ENCODE results near the gene BCAS1.
A peak's percentile ranks its signal among the peaks of the same experiment; 100 is the strongest.

The BCAS1 gene

DNA sequence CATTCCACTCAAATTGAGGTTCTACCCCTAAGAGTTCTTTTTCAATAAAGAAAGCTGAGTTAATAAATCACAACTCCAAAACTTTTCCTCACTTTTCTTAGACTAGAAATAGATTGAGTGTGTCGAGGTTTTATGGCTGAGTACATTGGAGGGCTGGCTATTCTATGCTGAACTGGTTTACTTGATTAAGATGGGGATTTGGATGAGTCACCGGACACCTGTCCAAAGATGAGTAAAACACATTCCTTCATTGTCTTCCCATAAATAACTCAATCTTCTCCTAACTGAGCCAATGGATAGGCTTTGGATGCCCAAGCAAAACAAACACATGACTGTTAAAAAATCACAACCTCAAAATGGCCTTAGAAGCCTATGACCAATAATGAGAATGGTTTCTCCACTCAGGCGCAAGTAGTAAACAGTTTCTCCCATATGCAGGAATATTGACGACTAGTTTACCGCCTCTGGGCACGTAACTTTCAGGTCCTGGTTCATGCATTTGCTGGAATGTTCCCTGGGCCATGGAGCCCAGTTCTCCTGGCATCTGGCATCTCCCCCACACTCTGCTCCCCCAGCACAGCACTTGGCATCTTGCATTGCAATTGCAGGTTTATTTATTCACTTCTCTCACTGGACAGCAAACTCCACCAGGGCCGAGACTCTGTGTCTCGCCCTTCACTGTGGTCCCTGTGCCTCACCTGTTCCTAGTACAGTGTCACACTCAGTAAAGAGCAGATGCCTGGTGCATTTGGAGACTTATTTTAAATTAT lies 43.9 kb downstream of the BCAS1 start:
- peak; percentile 7 for DNase-seq (ENCODE audit: low read depth)
- TF ChIP-seq, protein P1, sequence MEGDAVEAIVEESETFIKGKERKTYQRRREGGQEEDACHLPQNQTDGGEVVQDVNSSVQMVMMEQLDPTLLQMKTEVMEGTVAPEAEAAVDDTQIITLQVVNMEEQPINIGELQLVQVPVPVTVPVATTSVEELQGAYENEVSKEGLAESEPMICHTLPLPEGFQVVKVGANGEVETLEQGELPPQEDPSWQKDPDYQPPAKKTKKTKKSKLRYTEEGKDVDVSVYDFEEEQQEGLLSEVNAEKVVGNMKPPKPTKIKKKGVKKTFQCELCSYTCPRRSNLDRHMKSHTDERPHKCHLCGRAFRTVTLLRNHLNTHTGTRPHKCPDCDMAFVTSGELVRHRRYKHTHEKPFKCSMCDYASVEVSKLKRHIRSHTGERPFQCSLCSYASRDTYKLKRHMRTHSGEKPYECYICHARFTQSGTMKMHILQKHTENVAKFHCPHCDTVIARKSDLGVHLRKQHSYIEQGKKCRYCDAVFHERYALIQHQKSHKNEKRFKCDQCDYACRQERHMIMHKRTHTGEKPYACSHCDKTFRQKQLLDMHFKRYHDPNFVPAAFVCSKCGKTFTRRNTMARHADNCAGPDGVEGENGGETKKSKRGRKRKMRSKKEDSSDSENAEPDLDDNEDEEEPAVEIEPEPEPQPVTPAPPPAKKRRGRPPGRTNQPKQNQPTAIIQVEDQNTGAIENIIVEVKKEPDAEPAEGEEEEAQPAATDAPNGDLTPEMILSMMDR (conservative IDR thresholded peaks at IDR 0.05; ENCODE audit: control insufficient read depth, insufficient read depth, low read depth, low read length): no peak
- H3K4me3 ChIP-seq (ENCODE audit: control insufficient read depth, low read depth, low read length): no peak overlapping the region

DNA sequence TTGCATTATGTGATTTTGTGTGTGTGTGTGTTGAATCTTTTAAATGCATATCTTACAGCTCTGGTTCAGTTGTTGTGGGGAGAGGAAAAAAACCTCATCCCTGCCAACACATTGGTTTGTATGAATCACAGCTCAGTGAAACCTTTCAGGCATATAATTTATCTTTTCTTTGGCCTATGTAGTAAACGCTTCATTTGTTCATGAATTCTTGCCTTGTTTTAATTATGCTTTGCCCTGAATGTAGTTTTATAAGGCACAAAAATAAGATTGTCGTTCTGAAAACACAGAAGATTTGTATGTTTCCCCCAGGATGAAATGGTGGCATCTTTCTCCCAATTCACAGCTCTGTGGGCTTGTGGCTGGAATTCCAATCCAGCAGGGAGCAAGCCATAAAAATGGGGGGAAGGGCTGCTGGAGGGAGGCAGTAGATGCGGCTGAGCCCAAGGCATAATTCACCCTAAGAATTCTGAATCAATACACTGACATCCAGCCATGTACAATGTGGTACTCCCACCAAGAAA lies 45.1 kb downstream of the BCAS1 start:
- peak; percentile 73 for DNase-seq (ENCODE audit: low read depth)
- TF ChIP-seq, protein P1 (conservative IDR thresholded peaks at IDR 0.05; ENCODE audit: control insufficient read depth, insufficient read depth, low read depth, low read length): no peak

DNA sequence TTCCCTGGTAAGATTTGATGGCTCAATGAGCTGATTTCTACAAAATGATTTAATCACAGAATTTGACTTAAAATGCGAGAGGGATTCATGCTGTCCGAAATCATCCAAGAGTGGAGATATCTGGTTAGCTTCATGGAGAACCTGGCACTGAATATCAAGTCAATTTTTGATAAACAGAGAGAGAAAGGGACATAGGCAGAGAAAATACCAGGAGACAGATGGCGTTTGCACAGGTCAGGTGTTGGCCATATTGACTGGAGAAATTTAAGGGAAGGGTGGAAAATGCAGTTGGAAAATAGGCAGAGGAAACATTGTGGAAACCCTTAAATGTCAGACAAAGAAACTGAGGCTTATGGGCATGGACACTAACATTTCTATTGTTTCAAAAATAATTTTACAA lies 47.0 kb downstream of the BCAS1 start:
- TF ChIP-seq, protein P1 (conservative IDR thresholded peaks at IDR 0.05; ENCODE audit: control insufficient read depth, insufficient read depth, low read depth, low read length): no peak
- no peak overlapping the region for H3K4me3 ChIP-seq (ENCODE audit: control insufficient read depth, low read depth, low read length)
- no peak for DNase-seq (ENCODE audit: low read depth)

More for the DNA sequence above, 45.1 kb downstream of the BCAS1 start:
- H3K4me3 ChIP-seq (ENCODE audit: control insufficient read depth, low read depth, low read length): no peak overlapping the region

DNA sequence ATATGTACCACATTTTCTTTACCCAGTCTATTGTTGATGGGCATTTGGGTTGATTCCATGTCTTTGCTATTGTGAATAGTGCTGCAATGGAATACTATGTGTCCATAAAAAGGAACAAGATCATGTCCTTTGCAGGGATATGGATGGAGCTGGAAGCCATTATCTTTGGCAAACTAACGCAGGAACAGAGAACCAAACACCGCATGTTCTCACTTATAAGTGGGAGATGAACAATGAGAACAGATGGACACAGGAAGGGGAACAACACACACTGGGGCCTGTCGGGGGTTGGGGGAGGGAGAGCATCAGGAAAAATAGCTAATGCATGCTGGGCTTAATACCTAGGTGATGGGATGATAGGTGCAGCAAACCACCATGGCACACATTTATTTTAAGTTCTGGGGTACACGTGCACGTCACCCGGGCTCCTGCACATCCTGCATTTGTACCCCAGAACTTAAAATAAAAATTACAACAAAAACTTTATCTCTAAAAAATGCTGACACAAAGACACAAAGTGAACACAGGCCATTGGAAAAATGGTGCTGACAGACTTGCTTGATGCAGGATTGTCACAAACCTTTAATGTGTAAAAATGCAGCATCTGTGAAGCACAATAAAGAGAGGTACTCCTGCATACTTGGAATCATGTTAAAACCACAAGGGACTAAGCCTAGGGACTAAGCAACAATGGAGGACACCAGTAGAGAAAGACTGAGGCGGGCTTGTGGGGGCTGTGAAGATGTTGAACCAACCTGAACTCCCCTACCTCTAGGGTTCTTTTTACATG lies 48.8 kb downstream of the BCAS1 start:
- TF ChIP-seq, protein P1 (conservative IDR thresholded peaks at IDR 0.05; ENCODE audit: control insufficient read depth, insufficient read depth, low read depth, low read length): no peak
- no peak overlapping the region for H3K4me3 ChIP-seq (ENCODE audit: control insufficient read depth, low read depth, low read length)
- no peak for DNase-seq (ENCODE audit: low read depth)

DNA sequence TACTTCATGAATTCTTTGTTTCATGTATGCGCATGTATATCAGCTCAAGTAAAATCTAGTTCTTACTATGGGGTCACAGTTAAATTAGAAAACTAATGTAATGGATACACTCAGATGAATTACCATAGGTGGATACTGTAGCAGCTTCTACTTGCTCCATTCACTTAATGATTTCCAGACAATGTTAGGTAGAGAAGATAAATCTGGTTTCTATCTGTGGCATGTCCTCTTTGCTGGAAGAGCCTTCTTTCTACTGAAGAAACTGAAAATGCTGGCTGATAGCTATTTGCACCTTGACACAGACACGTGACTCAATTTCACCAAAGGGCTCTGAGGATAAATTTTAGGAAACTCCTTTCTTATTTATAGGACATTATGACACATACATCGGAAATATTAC lies 49.5 kb downstream of the BCAS1 start:
- H3K4me3 ChIP-seq (ENCODE audit: control insufficient read depth, low read depth, low read length): no peak overlapping the region
- DNase-seq (ENCODE audit: low read depth): no peak
- TF ChIP-seq, protein P1 (conservative IDR thresholded peaks at IDR 0.05; ENCODE audit: control insufficient read depth, insufficient read depth, low read depth, low read length): no peak

DNA sequence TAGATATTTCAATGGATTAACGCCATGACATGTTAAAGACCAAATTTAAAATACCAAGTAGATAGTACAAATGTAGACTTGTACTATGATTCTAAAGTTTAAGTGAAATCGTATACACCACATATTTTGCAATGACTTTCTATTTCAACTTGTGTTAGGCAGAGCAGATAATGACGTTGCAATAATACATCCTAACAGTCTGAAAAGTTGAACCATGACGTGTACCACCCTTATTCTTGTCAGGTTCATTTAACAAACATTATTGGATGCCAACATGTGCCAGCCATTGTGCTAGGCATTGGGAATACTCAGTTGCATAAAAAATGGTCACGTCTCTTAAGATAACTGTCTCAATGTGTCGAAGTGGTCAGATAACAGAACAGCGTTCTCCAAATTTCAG lies 50.0 kb downstream of the BCAS1 start:
- no peak overlapping the region for H3K4me3 ChIP-seq (ENCODE audit: control insufficient read depth, low read depth, low read length)
- TF ChIP-seq, protein P1 (conservative IDR thresholded peaks at IDR 0.05; ENCODE audit: control insufficient read depth, insufficient read depth, low read depth, low read length): no peak
- no peak for DNase-seq (ENCODE audit: low read depth)

Data from fibroblast of mammary gland (primary cell).